Esophagus muscularis mucosa (tissue), 4 donors: ENCODE results near the gene WDR62.

ENCODE experiments used
- EP300 ChIP-seq: sonication (generic); formaldehyde crosslinking; IDR thresholded peaks from one replicate; pipeline ENCODE4 v1.6.1; 2017; ENCODE audit warnings: antibody characterized with exemption
- POLR2A ChIP-seq: fragments of 450-650 bp; IDR thresholded peaks from one replicate; pipeline ENCODE4 v1.6.1; 2017; ENCODE audit warnings: antibody characterized with exemption, moderate library complexity, mild to moderate bottlenecking, low read depth
- POLR2AphosphoS5 ChIP-seq, 2 donors: sonication (generic); formaldehyde crosslinking; IDR thresholded peaks; one replicate each; pipeline ENCODE4 v1.6.1; 2017; ENCODE audit warnings: antibody characterized with exemption in 2 of 2
- TF ChIP-seq, protein P1 (sequence below), 3 experiments: fragments of 200-600 bp in 2 of 3; fragments of 450-650 bp in 1 of 3; sonication (generic) in 2 of 3; IDR thresholded peaks; one replicate each; pipeline ENCODE4 v1.5.1; 2017 to 2019; ENCODE audit warnings: antibody characterized with exemption in 3 of 3, mild to moderate bottlenecking in 2 of 3, moderate library complexity in 1 of 3

- no peak for TF ChIP-seq EP300
- TF ChIP-seq, protein P1, sequence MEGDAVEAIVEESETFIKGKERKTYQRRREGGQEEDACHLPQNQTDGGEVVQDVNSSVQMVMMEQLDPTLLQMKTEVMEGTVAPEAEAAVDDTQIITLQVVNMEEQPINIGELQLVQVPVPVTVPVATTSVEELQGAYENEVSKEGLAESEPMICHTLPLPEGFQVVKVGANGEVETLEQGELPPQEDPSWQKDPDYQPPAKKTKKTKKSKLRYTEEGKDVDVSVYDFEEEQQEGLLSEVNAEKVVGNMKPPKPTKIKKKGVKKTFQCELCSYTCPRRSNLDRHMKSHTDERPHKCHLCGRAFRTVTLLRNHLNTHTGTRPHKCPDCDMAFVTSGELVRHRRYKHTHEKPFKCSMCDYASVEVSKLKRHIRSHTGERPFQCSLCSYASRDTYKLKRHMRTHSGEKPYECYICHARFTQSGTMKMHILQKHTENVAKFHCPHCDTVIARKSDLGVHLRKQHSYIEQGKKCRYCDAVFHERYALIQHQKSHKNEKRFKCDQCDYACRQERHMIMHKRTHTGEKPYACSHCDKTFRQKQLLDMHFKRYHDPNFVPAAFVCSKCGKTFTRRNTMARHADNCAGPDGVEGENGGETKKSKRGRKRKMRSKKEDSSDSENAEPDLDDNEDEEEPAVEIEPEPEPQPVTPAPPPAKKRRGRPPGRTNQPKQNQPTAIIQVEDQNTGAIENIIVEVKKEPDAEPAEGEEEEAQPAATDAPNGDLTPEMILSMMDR (IDR thresholded peaks at IDR 0.05), result no peak
- no peak for TF ChIP-seq POLR2A
- no peak for TF ChIP-seq POLR2AphosphoS5 (IDR thresholded peaks at IDR 0.05)
Measured at GRCh38 chr19:36051637-36052036, 3.1 kb upstream of the WDR62 start.
